Measurements from ENCODE around the gene HENMT1. TPM values are rescaled to one million over a fixed set of nuclear protein-coding genes. Genes with fewer than 3 reads are reported as not detected.
A peak's percentile ranks its signal among the peaks of the same experiment; 100 is the strongest.
"Not testable (repeated sequence)": the region's sequence is repeated elsewhere in the genome, so short reads cannot be mapped to it uniquely, and the experiment has no call there.

Gene HENMT1
- polyA plus RNA-seq: 1 to 10 TPM; 1.7 to 2.6 TPM

GRCh38 chr1:108661030-108661609, at the start of gene HENMT1:
Gene HENMT1 (minus strand): TSS chr1:108661093. CDS start chr1:108659884, 1,209 bp downstream.
- WGBS, 2 donors: 2% methylated on average over 79 to 81 of the region's 81 CpGs
- H3K27me3 ChIP-seq (ENCODE audit: control insufficient read depth in 1 of 2, insufficient read depth in 2 of 2, low read length in 2 of 2): no peaks in the 10 kb centered on the region
- peaks cover 2 to 5% of the 10 kb centered on the region in 2 donors for H3K4me1 ChIP-seq (ENCODE audit: control insufficient read depth in 2 of 2, insufficient read depth in 2 of 2, low read length in 1 of 2)
- no peaks in the 10 kb centered on the region for H3K9me3 ChIP-seq (ENCODE audit: control insufficient read depth in 2 of 2, insufficient read depth in 1 of 2, low read depth in 1 of 2, low read length in 1 of 2)
- peak within 1 kb of the TSS; percentile 81 to 86 for H3K4me3 ChIP-seq (ENCODE audit: low read depth in 1 of 2, low read length in 2 of 2)
- H3K36me3 ChIP-seq (ENCODE audit: control insufficient read depth in 2 of 2, insufficient read depth in 2 of 2, low read length in 1 of 2): no peaks in the 10 kb centered on the region
- peak within 1 kb of the TSS; percentile 91 to 95 for H3K27ac ChIP-seq (ENCODE audit: low read depth in 2 of 2, low read length in 1 of 2)

- Histone ChIP-seq H3K27me3 (ENCODE audit: control insufficient read depth in 1 of 2, insufficient read depth in 2 of 2, low read length in 2 of 2) (no peaks in the 10 kb centered on the region), H3K4me3 (ENCODE audit: low read depth in 1 of 2, low read length in 2 of 2) (no peak overlapping the region), H3K4me1 (ENCODE audit: control insufficient read depth in 2 of 2, insufficient read depth in 2 of 2, low read length in 1 of 2) (no peaks in the 10 kb centered on the region), H3K27ac (ENCODE audit: low read depth in 2 of 2, low read length in 1 of 2) (no peak overlapping the region), H3K9me3 (ENCODE audit: control insufficient read depth in 2 of 2, insufficient read depth in 1 of 2, low read depth in 1 of 2, low read length in 1 of 2) (no peaks in the 10 kb centered on the region), H3K36me3 (ENCODE audit: control insufficient read depth in 2 of 2, insufficient read depth in 2 of 2, low read length in 1 of 2) (no peaks in the 10 kb centered on the region)
- 67 to 72% methylated on average over 6 to 7 of the region's 7 CpGs for WGBS, 2 donors
These were observed 48.1 kb upstream of the HENMT1 start for GRCh38 chr1:108708691-108709660.

- no peaks in the 10 kb centered on the region for H3K4me1 ChIP-seq (ENCODE audit: control insufficient read depth in 2 of 2, insufficient read depth in 2 of 2, low read length in 1 of 2)
- H3K9me3 ChIP-seq (ENCODE audit: control insufficient read depth in 2 of 2, insufficient read depth in 1 of 2, low read depth in 1 of 2, low read length in 1 of 2): no peaks in the 10 kb centered on the region
- H3K36me3 ChIP-seq (ENCODE audit: control insufficient read depth in 2 of 2, insufficient read depth in 2 of 2, low read length in 1 of 2): no peaks in the 10 kb centered on the region
- WGBS, 2 donors: 89 to 97% methylated on average over 3 of the region's 3 CpGs
- H3K4me3 ChIP-seq (ENCODE audit: low read depth in 1 of 2, low read length in 2 of 2): no peak overlapping the region
- H3K27me3 ChIP-seq (ENCODE audit: control insufficient read depth in 1 of 2, insufficient read depth in 2 of 2, low read length in 2 of 2): no peaks in the 10 kb centered on the region
- H3K27ac ChIP-seq (ENCODE audit: low read depth in 2 of 2, low read length in 1 of 2): no peak overlapping the region
These were observed 45.8 kb upstream of the HENMT1 start for GRCh38 chr1:108706643-108707042.

- no peaks in the 10 kb centered on the region for H3K4me1 ChIP-seq (ENCODE audit: control insufficient read depth in 2 of 2, insufficient read depth in 2 of 2, low read length in 1 of 2)
- WGBS, 2 donors: 45 to 50% methylated on average over 2 of the region's 2 CpGs
- H3K4me3 ChIP-seq (ENCODE audit: low read depth in 1 of 2, low read length in 2 of 2): no peak overlapping the region
- peaks cover 0 to 4% of the 10 kb centered on the region in 2 donors for H3K36me3 ChIP-seq (ENCODE audit: control insufficient read depth in 2 of 2, insufficient read depth in 2 of 2, low read length in 1 of 2)
- no peaks in the 10 kb centered on the region for H3K9me3 ChIP-seq (ENCODE audit: control insufficient read depth in 2 of 2, insufficient read depth in 1 of 2, low read depth in 1 of 2, low read length in 1 of 2)
- no peak overlapping the region for H3K27ac ChIP-seq (ENCODE audit: low read depth in 2 of 2, low read length in 1 of 2)
- H3K27me3 ChIP-seq (ENCODE audit: control insufficient read depth in 1 of 2, insufficient read depth in 2 of 2, low read length in 2 of 2): no peaks in the 10 kb centered on the region
These were observed 43.6 kb upstream of the HENMT1 start for GRCh38 chr1:108704496-108704895.

- no peaks in the 10 kb centered on the region for H3K27me3 ChIP-seq (ENCODE audit: control insufficient read depth in 1 of 2, insufficient read depth in 2 of 2, low read length in 2 of 2)
- no peak overlapping the region for H3K27ac ChIP-seq (ENCODE audit: low read depth in 2 of 2, low read length in 1 of 2)
- H3K36me3 ChIP-seq (ENCODE audit: control insufficient read depth in 2 of 2, insufficient read depth in 2 of 2, low read length in 1 of 2): peaks cover 3 to 4% of the 10 kb centered on the region in 2 donors
- no peaks in the 10 kb centered on the region for H3K9me3 ChIP-seq (ENCODE audit: control insufficient read depth in 2 of 2, insufficient read depth in 1 of 2, low read depth in 1 of 2, low read length in 1 of 2)
- 69 to 74% methylated on average over 6 of the region's 6 CpGs for WGBS, 2 donors
- no peaks in the 10 kb centered on the region for H3K4me1 ChIP-seq (ENCODE audit: control insufficient read depth in 2 of 2, insufficient read depth in 2 of 2, low read length in 1 of 2)
- H3K4me3 ChIP-seq (ENCODE audit: low read depth in 1 of 2, low read length in 2 of 2): no peak overlapping the region
These were observed 43.0 kb upstream of the HENMT1 start for GRCh38 chr1:108703939-108704338.

GRCh38 chr1:108702109-108702508, 41.2 kb upstream of the HENMT1 start:
- H3K27me3 ChIP-seq (ENCODE audit: control insufficient read depth in 1 of 2, insufficient read depth in 2 of 2, low read length in 2 of 2); H3K9me3 ChIP-seq (ENCODE audit: control insufficient read depth in 2 of 2, insufficient read depth in 1 of 2, low read depth in 1 of 2, low read length in 1 of 2); H3K4me3 ChIP-seq (ENCODE audit: low read depth in 1 of 2, low read length in 2 of 2); H3K27ac ChIP-seq (ENCODE audit: low read depth in 2 of 2, low read length in 1 of 2); H3K36me3 ChIP-seq (ENCODE audit: control insufficient read depth in 2 of 2, insufficient read depth in 2 of 2, low read length in 1 of 2); H3K4me1 ChIP-seq (ENCODE audit: control insufficient read depth in 2 of 2, insufficient read depth in 2 of 2, low read length in 1 of 2): not testable (repeated sequence)
- WGBS, 2 donors: 96 to 98% methylated on average over 6 of the region's 6 CpGs

- no peak overlapping the region for H3K4me3 ChIP-seq (ENCODE audit: low read depth in 1 of 2, low read length in 2 of 2)
These were observed 40.4 kb upstream of the HENMT1 start for GRCh38 chr1:108701176-108701849.

GRCh38 chr1:108699375-108700332, 38.8 kb upstream of the HENMT1 start:
- Histone ChIP-seq H3K36me3 (ENCODE audit: control insufficient read depth in 2 of 2, insufficient read depth in 2 of 2, low read length in 1 of 2) (peaks cover 7 to 8% of the 10 kb centered on the region in 2 donors), H3K9me3 (ENCODE audit: control insufficient read depth in 2 of 2, insufficient read depth in 1 of 2, low read depth in 1 of 2, low read length in 1 of 2) (no peaks in the 10 kb centered on the region), H3K27ac (ENCODE audit: low read depth in 2 of 2, low read length in 1 of 2) (no peak overlapping the region), H3K4me1 (ENCODE audit: control insufficient read depth in 2 of 2, insufficient read depth in 2 of 2, low read length in 1 of 2) (no peaks in the 10 kb centered on the region), H3K27me3 (ENCODE audit: control insufficient read depth in 1 of 2, insufficient read depth in 2 of 2, low read length in 2 of 2) (no peaks in the 10 kb centered on the region), H3K4me3 (ENCODE audit: low read depth in 1 of 2, low read length in 2 of 2) (no peak overlapping the region)
- WGBS, 2 donors: 86 to 87% methylated on average over 22 of the region's 22 CpGs

More at GRCh38 chr1:108701176-108701849, 40.4 kb upstream of the HENMT1 start:
- H3K4me1 ChIP-seq (ENCODE audit: control insufficient read depth in 2 of 2, insufficient read depth in 2 of 2, low read length in 1 of 2): no peaks in the 10 kb centered on the region
- no peak overlapping the region for H3K27ac ChIP-seq (ENCODE audit: low read depth in 2 of 2, low read length in 1 of 2)
- WGBS, 2 donors: 84 to 85% methylated on average over 5 of the region's 5 CpGs
- H3K36me3 ChIP-seq (ENCODE audit: control insufficient read depth in 2 of 2, insufficient read depth in 2 of 2, low read length in 1 of 2): peaks cover 7 to 8% of the 10 kb centered on the region in 2 donors
- no peaks in the 10 kb centered on the region for H3K9me3 ChIP-seq (ENCODE audit: control insufficient read depth in 2 of 2, insufficient read depth in 1 of 2, low read depth in 1 of 2, low read length in 1 of 2)
- no peaks in the 10 kb centered on the region for H3K27me3 ChIP-seq (ENCODE audit: control insufficient read depth in 1 of 2, insufficient read depth in 2 of 2, low read length in 2 of 2)

- WGBS, 2 donors: 69 to 71% methylated on average over 5 of the region's 5 CpGs
- H3K36me3 ChIP-seq (ENCODE audit: control insufficient read depth in 2 of 2, insufficient read depth in 2 of 2, low read length in 1 of 2): peaks cover 7 to 8% of the 10 kb centered on the region in 2 donors
- no peaks in the 10 kb centered on the region for H3K27me3 ChIP-seq (ENCODE audit: control insufficient read depth in 1 of 2, insufficient read depth in 2 of 2, low read length in 2 of 2)
- H3K27ac ChIP-seq (ENCODE audit: low read depth in 2 of 2, low read length in 1 of 2): no peak overlapping the region
- H3K4me3 ChIP-seq (ENCODE audit: low read depth in 1 of 2, low read length in 2 of 2): no peak overlapping the region
- no peaks in the 10 kb centered on the region for H3K4me1 ChIP-seq (ENCODE audit: control insufficient read depth in 2 of 2, insufficient read depth in 2 of 2, low read length in 1 of 2)
- H3K9me3 ChIP-seq (ENCODE audit: control insufficient read depth in 2 of 2, insufficient read depth in 1 of 2, low read depth in 1 of 2, low read length in 1 of 2): no peaks in the 10 kb centered on the region
These were observed 34.6 kb upstream of the HENMT1 start for GRCh38 chr1:108695535-108695934.

Measured in esophagus (tissue), 2 donors.